DND-41 (cell line): ENCODE results near the gene PAN3.

Experiments used
- ATAC-seq: fragments of 200-7000 bp; cut with Tn5 transposase; 3 replicates; pipeline ENCODE4 v1.9.1; 2021; ENCODE audit warnings: low read depth; ENCODE audit not compliant: insufficient read depth
- DNase-seq: peaks from one replicate; pipeline ENCODE4 v3.0.0-alpha.2; 2020
- H2AFZ ChIP-seq: 2 replicates; pipeline ENCODE4 v1.6.0; 2012; ENCODE audit warnings: low read depth, low read length
- H3K27ac ChIP-seq: 2 replicates; pipeline ENCODE4 v1.5.1; 2012; ENCODE audit warnings: low read length, inconsistent platforms
- H3K27me3 ChIP-seq: fragments of 200-600 bp; sonication (generic); 2 replicates; pipeline ENCODE4 v1.6.0; 2012; ENCODE audit warnings: low read length, mild to moderate bottlenecking, inconsistent platforms; ENCODE audit not compliant: insufficient read depth, poor library complexity
- H3K36me3 ChIP-seq: 2 replicates; pipeline ENCODE4 v1.5.1; 2012; ENCODE audit warnings: low read length, inconsistent platforms; ENCODE audit not compliant: insufficient read depth
- H3K4me1 ChIP-seq: 2 replicates; pipeline ENCODE4 v1.5.1; 2012; ENCODE audit warnings: mild to moderate bottlenecking, low read length; ENCODE audit not compliant: insufficient read depth
- H3K4me2 ChIP-seq: 2 replicates; pipeline ENCODE4 v1.6.0; 2012; ENCODE audit warnings: mild to moderate bottlenecking, moderate library complexity, low read length, inconsistent platforms; ENCODE audit not compliant: insufficient read depth
- H3K4me3 ChIP-seq, 2 experiments: fragments of 200-600 bp in 1 of 2; shearing (Covaris generic) in 1 of 2; 2 replicates each; pipeline ENCODE4 v1.5.1; 2012 to 2016; ENCODE audit warnings: inconsistent platforms in 2 of 2, low read length in 2 of 2, mild to moderate bottlenecking in 2 of 2, low read depth in 1 of 2, moderate library complexity in 1 of 2
- H3K79me2 ChIP-seq: 2 replicates; pipeline ENCODE4 v1.6.0; 2012; ENCODE audit warnings: low read length, inconsistent platforms; ENCODE audit not compliant: insufficient read depth
- H3K9ac ChIP-seq: 2 replicates; pipeline ENCODE4 v1.6.0; 2012; ENCODE audit warnings: low read depth, mild to moderate bottlenecking, inconsistent platforms, low read length, moderate library complexity
- H3K9me3 ChIP-seq: 2 replicates; pipeline ENCODE4 v1.5.1; 2012; ENCODE audit warnings: low read length, moderate library complexity, mild to moderate bottlenecking, inconsistent platforms; ENCODE audit not compliant: insufficient read depth, severe bottlenecking
- H4K20me1 ChIP-seq: 2 replicates; pipeline ENCODE4 v1.6.0; 2012; ENCODE audit warnings: low read length; ENCODE audit not compliant: insufficient read depth
- CTCF ChIP-seq: IDR thresholded peaks from 2 replicates; pipeline ENCODE4 v1.5.1; 2012; ENCODE audit warnings: borderline replicate concordance, low read length, moderate library complexity, mild to moderate bottlenecking; ENCODE audit not compliant: poor library complexity, severe bottlenecking; ENCODE audit errors: extremely low read depth
- EZH2 ChIP-seq: IDR thresholded peaks from 3 replicates; pipeline ENCODE4 v1.6.1; 2012; ENCODE audit warnings: borderline replicate concordance, low read depth, mild to moderate bottlenecking, moderate library complexity, low read length, inconsistent platforms; ENCODE audit not compliant: severe bottlenecking

PAN3 gene

GRCh38 chr13:28106976-28107375, 31.4 kb upstream of the PAN3 start:
- H4K20me1 ChIP-seq, result no peaks in the 10 kb centered on the region
- no peaks in the 10 kb centered on the region for H3K36me3 ChIP-seq
- no peak overlapping the region for H3K4me3 ChIP-seq
- H3K79me2 ChIP-seq, result no peaks in the 10 kb centered on the region
- peaks cover 3% of the 10 kb centered on the region for H3K27me3 ChIP-seq
- DNase-seq, result no peak
- no peak overlapping the region for H2AFZ ChIP-seq
- TF ChIP-seq EZH2 (no peak), CTCF (no peak)
- no peaks in the 10 kb centered on the region for H3K9me3 ChIP-seq
- no peak for ATAC-seq
- no peak overlapping the region for H3K4me2 ChIP-seq
- H3K4me1 ChIP-seq, result no peaks in the 10 kb centered on the region
- no peak overlapping the region for H3K9ac ChIP-seq
- no peak overlapping the region for H3K27ac ChIP-seq

- H2AFZ ChIP-seq, result no peak overlapping the region
- no peak for TF ChIP-seq EZH2
- TF ChIP-seq CTCF, result no peak
Observed at GRCh38 chr13:28110414-28110813, 27.9 kb upstream of the PAN3 start.

GRCh38 chr13:28116736-28117135, 21.6 kb upstream of the PAN3 start:
- H3K9ac ChIP-seq, result no peak overlapping the region
- TF ChIP-seq EZH2 (no peak), CTCF (no peak)
- H3K27ac ChIP-seq, result no peak overlapping the region
- no peaks in the 10 kb centered on the region for H3K4me1 ChIP-seq
- H3K36me3 ChIP-seq, result no peaks in the 10 kb centered on the region
- no peak overlapping the region for H2AFZ ChIP-seq
- DNase-seq, result no peak
- no peak overlapping the region for H3K4me3 ChIP-seq
- no peaks in the 10 kb centered on the region for H3K9me3 ChIP-seq
- H3K4me2 ChIP-seq, result no peak overlapping the region
- no peak for ATAC-seq
- no peaks in the 10 kb centered on the region for H3K27me3 ChIP-seq
- H4K20me1 ChIP-seq, result no peaks in the 10 kb centered on the region
- no peaks in the 10 kb centered on the region for H3K79me2 ChIP-seq

More at GRCh38 chr13:28110414-28110813, 27.9 kb upstream of the PAN3 start:
- DNase-seq (no peak), ATAC-seq (no peak)
- Histone ChIP-seq H3K36me3 (no peaks in the 10 kb centered on the region), H3K4me3 (no peak overlapping the region), H3K79me2 (no peaks in the 10 kb centered on the region), H3K27me3 (peaks cover 3% of the 10 kb centered on the region), H4K20me1 (no peaks in the 10 kb centered on the region), H3K9me3 (no peaks in the 10 kb centered on the region), H3K4me1 (no peaks in the 10 kb centered on the region), H3K9ac (no peak overlapping the region), H3K4me2 (no peak overlapping the region), H3K27ac (no peak overlapping the region)

GRCh38 chr13:28117689-28118377, 20.5 kb upstream of the PAN3 start:
- TF ChIP-seq CTCF (no peak), EZH2 (no peak)
- Histone ChIP-seq H3K36me3 (no peaks in the 10 kb centered on the region), H2AFZ (no peak overlapping the region), H3K27me3 (no peaks in the 10 kb centered on the region), H3K4me2 (no peak overlapping the region), H3K27ac (no peak overlapping the region), H3K9ac (no peak overlapping the region), H3K4me3 (no peak overlapping the region), H4K20me1 (no peaks in the 10 kb centered on the region), H3K9me3 (no peaks in the 10 kb centered on the region), H3K4me1 (peaks cover 7% of the 10 kb centered on the region; the same call in 1 of the 2 replicates), H3K79me2 (no peaks in the 10 kb centered on the region)
- DNase-seq, result no peak
- no peak for ATAC-seq
